A172 (cell line): ENCODE results near the gene TBC1D4. TPM values are rescaled to one million over a fixed set of nuclear protein-coding genes. Genes with fewer than 3 reads are reported as not detected.
A peak's percentile ranks its signal among the peaks of the same experiment; 100 is the strongest.
"Not testable (repeated sequence)": the region's sequence is repeated elsewhere in the genome, so short reads cannot be mapped to it uniquely, and the experiment has no call there.

Experiments
- DNase-seq: peaks from one replicate; pipeline ENCODE4 v3.0.0-alpha.2; 2015; ENCODE audit warnings: low spot score
- total RNA-seq: library from RNA; depleted of rRNA; stranded (reverse); fragments of >200 nt; shearing (Covaris generic); gene quantifications from 2 replicates; pipeline ENCODE4 v1.2.3, GENCODE V29; 2014

Gene TBC1D4
- total RNA-seq, 1 experiment from 2014 or later, result 5.9 TPM

- no peak for DNase-seq
These were observed 118.6 kb downstream of the TBC1D4 start for GRCh38 chr13:75363371-75363770.

- DNase-seq, result no peak
These were observed 119.9 kb downstream of the TBC1D4 start for GRCh38 chr13:75362026-75362425.

GRCh38 chr13:75360170-75360569, 121.8 kb downstream of the TBC1D4 start:
- no peak for DNase-seq

- peak; percentile 90 for DNase-seq
These were observed 122.7 kb downstream of the TBC1D4 start for GRCh38 chr13:75359266-75359665.

GRCh38 chr13:75357576-75358289, 124.2 kb downstream of the TBC1D4 start:
- peak; percentile 67 for DNase-seq

GRCh38 chr13:75356421-75356820, 125.5 kb downstream of the TBC1D4 start:
- DNase-seq, result no peak

GRCh38 chr13:75355609-75356008, 126.4 kb downstream of the TBC1D4 start:
- no peak for DNase-seq

GRCh38 chr13:75353781-75354193, 128.2 kb downstream of the TBC1D4 start:
- no peak for DNase-seq

GRCh38 chr13:75352641-75353327, 129.2 kb downstream of the TBC1D4 start:
- DNase-seq, result no peak

GRCh38 chr13:75351538-75351937, 130.4 kb downstream of the TBC1D4 start:
- DNase-seq, result not testable (repeated sequence)

GRCh38 chr13:75347925-75348324, 134.0 kb downstream of the TBC1D4 start:
- DNase-seq, result no peak

GRCh38 chr13:75347457-75347856, 134.5 kb downstream of the TBC1D4 start:
- no peak for DNase-seq

GRCh38 chr13:75345193-75345592, 136.8 kb downstream of the TBC1D4 start:
- DNase-seq, result no peak

GRCh38 chr13:75341028-75341427, 140.9 kb downstream of the TBC1D4 start:
- no peak for DNase-seq

GRCh38 chr13:75339635-75340374, 142.2 kb downstream of the TBC1D4 start:
- no peak for DNase-seq

GRCh38 chr13:75334634-75335447, 147.1 kb downstream of the TBC1D4 start:
- no peak for DNase-seq

- DNase-seq, result no peak
These were observed 148.9 kb downstream of the TBC1D4 start for GRCh38 chr13:75333103-75333502.

GRCh38 chr13:75331792-75332349, 150.1 kb downstream of the TBC1D4 start:
- DNase-seq, result no peak

GRCh38 chr13:75330770-75331169, 151.2 kb downstream of the TBC1D4 start:
- no peak for DNase-seq

GRCh38 chr13:75329723-75330122, 152.2 kb downstream of the TBC1D4 start:
- no peak for DNase-seq

- no peak for DNase-seq
These were observed 152.9 kb downstream of the TBC1D4 start for GRCh38 chr13:75329097-75329496.

- no peak for DNase-seq
These were observed 154.8 kb downstream of the TBC1D4 start for GRCh38 chr13:75327135-75327510.
